Natural killer cell (primary cell): ENCODE results near the gene SCN3B. TPM values are rescaled to one million over a fixed set of nuclear protein-coding genes. Genes with fewer than 3 reads are reported as not detected.

Experiments
- ATAC-seq, 3 donors: fragments of 150-1000 bp in 2 of 3; fragments of 200-7000 bp in 1 of 3; cut with Tn5 transposase; 1 replicate in 1 of 3; 2 replicates in 2 of 3; pipeline ENCODE4 v1.10.0; 2021; ENCODE audit warnings: mild to moderate bottlenecking in 2 of 3, moderate library complexity in 2 of 3
- DNase-seq, 2 donors: peaks; one replicate each; pipeline versions ENCODE4 v3.0.0 to v3.0.0-alpha.2; 2013 to 2021; ENCODE audit warnings: mixed read lengths in 1 of 2
- H3K27ac ChIP-seq: one replicate; pipeline ENCODE4 v1.5.1; 2013; ENCODE audit warnings: mild to moderate bottlenecking, low read length
- H3K27me3 ChIP-seq: one replicate; pipeline ENCODE4 v1.6.1; 2013; ENCODE audit warnings: low read length; ENCODE audit not compliant: control insufficient read depth, insufficient read depth
- H3K36me3 ChIP-seq: one replicate; pipeline ENCODE4 v1.6.1; 2013; ENCODE audit warnings: low read length; ENCODE audit not compliant: control insufficient read depth, insufficient read depth
- H3K4me1 ChIP-seq: one replicate; pipeline ENCODE4 v1.6.1; 2013; ENCODE audit warnings: low read length; ENCODE audit not compliant: control insufficient read depth, insufficient read depth
- H3K4me3 ChIP-seq: one replicate; pipeline ENCODE4 v1.5.1; 2013; ENCODE audit warnings: low read length
- H3K9me3 ChIP-seq: one replicate; pipeline ENCODE4 v1.6.1; 2013; ENCODE audit warnings: low read length; ENCODE audit not compliant: control insufficient read depth, insufficient read depth
- H3K27ac Mint-ChIP-seq, 2 donors: one replicate each; pipeline ENCODE4 v1.8.0; 2022; ENCODE audit warnings: mild to moderate bottlenecking in 2 of 2, mixed read lengths in 2 of 2, moderate library complexity in 1 of 2
- H3K27me3 Mint-ChIP-seq, 2 donors: one replicate each; pipeline ENCODE4 v1.8.0; 2022; ENCODE audit warnings: low read depth in 2 of 2, mixed read lengths in 2 of 2
- H3K36me3 Mint-ChIP-seq: one replicate; pipeline ENCODE4 v1.8.0; 2022; ENCODE audit warnings: mixed read lengths
- H3K4me1 Mint-ChIP-seq, 2 donors: one replicate each; pipeline ENCODE4 v1.8.0; 2022; ENCODE audit warnings: mixed read lengths in 2 of 2
- H3K4me3 Mint-ChIP-seq: one replicate; pipeline ENCODE4 v1.8.0; 2022; ENCODE audit warnings: mild to moderate bottlenecking, moderate library complexity, mixed read lengths
- H3K9me3 Mint-ChIP-seq, 2 donors: one replicate each; pipeline ENCODE4 v1.8.0; 2022; ENCODE audit warnings: mixed read lengths in 2 of 2
- CTCF ChIP-seq: fragments of 200-600 bp; IDR thresholded peaks from one replicate; pipeline ENCODE4 v1.8.0; 2022; ENCODE audit warnings: antibody characterized with exemption
- WGBS: methylation state at CpG from one replicate; pipeline ENCODE4 v1.1.7; 2013; ENCODE audit warnings: missing lambda C conversion rate; ENCODE audit not compliant: insufficient coverage; 5-methylcytosine and 5-hydroxymethylcytosine counted together
- intact Hi-C: fragments of 100-400 bp; cut with micrococcal nuclease; formaldehyde crosslinking; loops from one replicate; pipeline ENCODE4 v1.14.2; 2022
- total RNA-seq, 4 donors: library from RNA; stranded (reverse); fragments of 120-200 nt in 1 of 4; gene quantifications; one replicate each; pipeline versions ENCODE4 v1.2.3 to v1.2.4, GENCODE V29; 2013 to 2022

The SCN3B gene
- total RNA-seq, 3 donors from 2014 or later (not counting 1 experiment from before 2014, with no cell fraction given), result not detected

- Mint-ChIP-seq H3K27ac (no peak overlapping the region), H3K27me3 (no peaks in the 10 kb centered on the region), H3K36me3 (no peaks in the 10 kb centered on the region), H3K4me1 (peaks cover 6 to 16% of the 10 kb centered on the region in 2 donors), H3K4me3 (no peak overlapping the region), H3K9me3 (no peaks in the 10 kb centered on the region)
- no peaks in the 10 kb centered on the region for H3K36me3 ChIP-seq
- ATAC-seq (peak in 1 of 3 donors; percentile 21), DNase-seq (no peak)
- peaks cover 7% of the 10 kb centered on the region for H3K4me1 ChIP-seq
- H3K9me3 ChIP-seq, result no peaks in the 10 kb centered on the region
- WGBS, result 96% methylated on average over 12 of the region's 12 CpGs
- no peaks in the 10 kb centered on the region for H3K27me3 ChIP-seq
- H3K27ac ChIP-seq, result no peak overlapping the region
- intact Hi-C loops, result no loop called here
- H3K4me3 ChIP-seq, result no peak overlapping the region
- no peak for TF ChIP-seq CTCF
Measured at GRCh38 chr11:123582992-123583504, 71.4 kb downstream of the SCN3B start.

- Histone ChIP-seq H3K27ac (no peak overlapping the region), H3K36me3 (no peaks in the 10 kb centered on the region), H3K4me3 (no peak overlapping the region), H3K27me3 (no peaks in the 10 kb centered on the region), H3K9me3 (no peaks in the 10 kb centered on the region), H3K4me1 (peaks cover 13% of the 10 kb centered on the region)
- Mint-ChIP-seq H3K27ac (no peak overlapping the region), H3K36me3 (no peaks in the 10 kb centered on the region), H3K4me1 (peaks cover 10 to 22% of the 10 kb centered on the region in 2 donors), H3K9me3 (no peaks in the 10 kb centered on the region), H3K4me3 (no peak overlapping the region), H3K27me3 (no peaks in the 10 kb centered on the region)
- no peak for TF ChIP-seq CTCF
- intact Hi-C loops, result loop anchor here (2.0 kb wide), 1 partner anchor 125 kb away; no protein-coding TSS in a partner anchor
- ATAC-seq, result no peak
- 97% methylated on average over 22 of the region's 22 CpGs for WGBS
- no peak for DNase-seq
Measured at GRCh38 chr11:123581651-123582399, 72.6 kb downstream of the SCN3B start.

- ATAC-seq, result peak; percentile 79 to 92 (median 89)
- Mint-ChIP-seq H3K4me3 (no peak overlapping the region), H3K36me3 (no peaks in the 10 kb centered on the region), H3K9me3 (no peaks in the 10 kb centered on the region), H3K27ac (no peak overlapping the region), H3K4me1 (peaks cover 18 to 23% of the 10 kb centered on the region in 2 donors), H3K27me3 (peaks cover 2 to 8% of the 10 kb centered on the region in 2 donors)
- DNase-seq, result peak; percentile 42 to 83
- no peaks in the 10 kb centered on the region for H3K9me3 ChIP-seq
- H3K27me3 ChIP-seq, result no peaks in the 10 kb centered on the region
- WGBS, result 23% methylated on average over 25 of the region's 25 CpGs
- H3K36me3 ChIP-seq, result no peaks in the 10 kb centered on the region
- peaks cover 14% of the 10 kb centered on the region for H3K4me1 ChIP-seq
- H3K27ac ChIP-seq, result no peak overlapping the region
- TF ChIP-seq CTCF, result peak; percentile 76
- H3K4me3 ChIP-seq, result no peak overlapping the region
- intact Hi-C loops, result loop anchor here (2.0 kb wide), 1 partner anchor 126 kb away; no protein-coding TSS in a partner anchor
Measured at GRCh38 chr11:123580557-123581275, 73.7 kb downstream of the SCN3B start.
